NCI-H1105 treated with DMSO at 0.1 percent for 48 hours (cell line): ENCODE measurements around the gene LCK.
"Not testable (repeated sequence)": the region's sequence is repeated elsewhere in the genome, so short reads cannot be mapped to it uniquely, and the experiment has no call there.

Source experiments
- DNase-seq: peaks from one replicate; lab custom pipeline; 2025; lab: John Stamatoyannopoulos, UW

Gene LCK

DNA sequence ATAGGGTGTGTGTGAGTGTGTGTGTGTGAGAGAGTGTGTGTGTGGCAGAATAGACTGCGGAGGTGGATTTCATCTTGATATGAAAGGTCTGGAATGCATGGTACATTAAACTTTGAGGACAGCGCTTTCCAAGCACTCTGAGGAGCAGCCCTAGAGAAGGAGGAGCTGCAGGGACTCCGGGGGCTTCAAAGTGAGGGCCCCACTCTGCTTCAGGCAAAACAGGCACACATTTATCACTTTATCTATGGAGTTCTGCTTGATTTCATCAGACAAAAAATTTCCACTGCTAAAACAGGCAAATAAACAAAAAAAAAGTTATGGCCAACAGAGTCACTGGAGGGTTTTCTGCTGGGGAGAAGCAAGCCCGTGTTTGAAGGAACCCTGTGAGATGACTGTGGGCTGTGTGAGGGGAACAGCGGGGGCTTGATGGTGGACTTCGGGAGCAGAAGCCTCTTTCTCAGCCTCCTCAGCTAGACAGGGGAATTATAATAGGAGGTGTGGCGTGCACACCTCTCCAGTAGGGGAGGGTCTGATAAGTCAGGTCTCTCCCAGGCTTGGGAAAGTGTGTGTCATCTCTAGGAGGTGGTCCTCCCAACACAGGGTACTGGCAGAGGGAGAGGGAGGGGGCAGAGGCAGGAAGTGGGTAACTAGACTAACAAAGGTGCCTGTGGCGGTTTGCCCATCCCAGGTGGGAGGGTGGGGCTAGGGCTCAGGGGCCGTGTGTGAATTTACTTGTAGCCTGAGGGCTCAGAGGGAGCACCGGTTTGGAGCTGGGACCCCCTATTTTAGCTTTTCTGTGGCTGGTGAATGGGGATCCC, 22.5 kb downstream of the LCK start:
- peak; percentile 50 for DNase-seq

DNA sequence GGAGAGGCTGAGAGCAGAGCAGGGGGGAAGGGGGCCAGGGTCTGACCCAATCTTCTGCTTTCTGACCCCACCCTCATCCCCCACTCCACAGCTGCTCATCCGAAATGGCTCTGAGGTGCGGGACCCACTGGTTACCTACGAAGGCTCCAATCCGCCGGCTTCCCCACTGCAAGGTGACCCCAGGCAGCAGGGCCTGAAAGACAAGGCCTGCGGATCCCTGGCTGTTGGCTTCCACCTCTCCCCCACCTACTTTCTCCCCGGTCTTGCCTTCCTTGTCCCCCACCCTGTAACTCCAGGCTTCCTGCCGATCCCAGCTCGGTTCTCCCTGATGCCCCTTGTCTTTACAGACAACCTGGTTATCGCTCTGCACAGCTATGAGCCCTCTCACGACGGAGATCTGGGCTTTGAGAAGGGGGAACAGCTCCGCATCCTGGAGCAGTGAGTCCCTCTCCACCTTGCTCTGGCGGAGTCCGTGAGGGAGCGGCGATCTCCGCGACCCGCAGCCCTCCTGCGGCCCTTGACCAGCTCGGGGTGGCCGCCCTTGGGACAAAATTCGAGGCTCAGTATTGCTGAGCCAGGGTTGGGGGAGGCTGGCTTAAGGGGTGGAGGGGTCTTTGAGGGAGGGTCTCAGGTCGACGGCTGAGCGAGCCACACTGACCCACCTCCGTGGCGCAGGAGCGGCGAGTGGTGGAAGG, 23.7 kb downstream of the LCK start:
- DNase-seq = no peak

DNA sequence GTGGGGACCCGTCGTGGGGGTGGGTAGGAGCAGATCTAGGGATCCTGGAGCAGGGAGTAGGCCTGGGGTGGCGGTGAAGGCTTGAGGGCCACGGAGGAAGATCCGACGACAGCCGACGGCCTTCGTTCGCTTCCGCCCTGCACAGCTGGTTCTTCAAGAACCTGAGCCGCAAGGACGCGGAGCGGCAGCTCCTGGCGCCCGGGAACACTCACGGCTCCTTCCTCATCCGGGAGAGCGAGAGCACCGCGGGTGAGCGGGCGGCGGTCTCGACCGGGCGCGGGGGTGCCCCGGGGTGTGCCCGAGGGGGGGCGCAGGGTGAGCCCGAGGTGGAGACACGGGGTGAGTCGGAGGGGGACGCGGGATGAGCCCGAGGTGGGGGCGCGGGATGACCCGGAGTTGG, 24.4 kb downstream of the LCK start:
- no peak for DNase-seq

DNA sequence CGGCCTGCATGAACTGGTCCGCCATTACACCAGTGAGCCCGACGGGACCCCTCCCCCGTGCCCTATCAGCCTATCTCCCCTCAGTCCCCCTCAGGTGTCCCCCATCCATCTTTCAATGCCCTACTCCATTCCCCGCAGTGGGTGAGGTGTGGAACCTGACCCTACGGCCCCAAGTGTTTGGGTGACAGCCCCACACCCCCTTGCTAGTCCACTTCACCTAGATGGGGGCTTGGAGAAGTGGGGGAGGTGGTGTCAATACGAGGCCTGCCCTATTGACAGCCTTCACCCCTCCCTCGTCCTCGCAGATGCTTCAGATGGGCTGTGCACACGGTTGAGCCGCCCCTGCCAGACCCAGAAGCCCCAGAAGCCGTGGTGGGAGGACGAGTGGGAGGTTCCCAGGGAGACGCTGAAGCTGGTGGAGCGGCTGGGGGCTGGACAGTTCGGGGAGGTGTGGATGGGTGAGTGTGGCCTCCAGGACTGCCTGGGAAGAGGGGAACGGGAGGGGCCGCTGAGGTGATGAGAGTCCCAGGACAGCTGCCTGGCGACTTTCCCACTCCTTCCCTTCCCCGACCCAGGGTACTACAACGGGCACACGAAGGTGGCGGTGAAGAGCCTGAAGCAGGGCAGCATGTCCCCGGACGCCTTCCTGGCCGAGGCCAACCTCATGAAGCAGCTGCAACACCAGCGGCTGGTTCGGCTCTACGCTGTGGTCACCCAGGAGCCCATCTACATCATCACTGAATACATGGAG, 25.1 kb downstream of the LCK start:
- DNase-seq = no peak

DNA sequence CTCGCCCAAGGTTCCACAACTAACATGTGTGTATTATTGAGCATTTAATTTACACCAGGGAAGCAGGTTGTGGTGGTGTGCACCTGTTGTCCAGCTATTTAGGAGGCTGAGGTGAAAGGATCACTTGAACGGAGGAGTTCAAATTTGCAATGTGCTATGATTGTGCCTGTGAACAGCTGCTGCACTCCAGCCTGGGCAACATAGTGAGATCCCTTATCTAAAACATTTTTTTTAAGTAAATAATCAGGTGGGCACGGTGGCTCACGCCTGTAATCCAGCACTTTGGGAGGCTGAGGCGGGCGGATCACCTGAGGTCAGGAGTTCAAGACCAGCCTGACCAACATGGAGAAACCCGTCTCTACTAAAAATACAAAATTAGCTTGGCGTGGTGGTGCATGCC, 33.7 kb downstream of the LCK start:
- DNase-seq = not testable (repeated sequence)

DNA sequence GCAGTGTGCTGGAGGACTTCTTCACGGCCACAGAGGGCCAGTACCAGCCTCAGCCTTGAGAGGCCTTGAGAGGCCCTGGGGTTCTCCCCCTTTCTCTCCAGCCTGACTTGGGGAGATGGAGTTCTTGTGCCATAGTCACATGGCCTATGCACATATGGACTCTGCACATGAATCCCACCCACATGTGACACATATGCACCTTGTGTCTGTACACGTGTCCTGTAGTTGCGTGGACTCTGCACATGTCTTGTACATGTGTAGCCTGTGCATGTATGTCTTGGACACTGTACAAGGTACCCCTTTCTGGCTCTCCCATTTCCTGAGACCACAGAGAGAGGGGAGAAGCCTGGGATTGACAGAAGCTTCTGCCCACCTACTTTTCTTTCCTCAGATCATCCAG, 34.6 kb downstream of the LCK start:
- DNase-seq = no peak

DNA sequence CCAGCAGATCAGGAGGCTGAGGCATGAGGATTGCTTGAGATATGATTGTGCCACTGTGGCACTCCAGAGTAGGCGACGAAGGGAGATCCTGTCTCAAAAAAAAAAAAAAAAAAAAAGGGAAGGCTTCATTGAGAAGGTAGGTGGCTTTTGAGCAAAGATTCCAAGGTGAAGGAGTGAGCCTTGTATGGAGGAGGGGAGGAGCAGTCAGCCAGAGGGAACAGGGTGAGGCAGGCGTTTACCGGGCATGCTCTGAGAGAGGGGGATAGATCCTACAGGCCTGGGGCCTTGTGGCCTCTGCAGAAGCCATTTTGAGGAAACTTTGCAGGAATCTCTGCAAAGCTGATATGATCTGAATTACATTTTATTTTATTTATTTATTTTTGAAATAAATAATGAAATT, 35.7 kb downstream of the LCK start:
- no peak for DNase-seq

DNA sequence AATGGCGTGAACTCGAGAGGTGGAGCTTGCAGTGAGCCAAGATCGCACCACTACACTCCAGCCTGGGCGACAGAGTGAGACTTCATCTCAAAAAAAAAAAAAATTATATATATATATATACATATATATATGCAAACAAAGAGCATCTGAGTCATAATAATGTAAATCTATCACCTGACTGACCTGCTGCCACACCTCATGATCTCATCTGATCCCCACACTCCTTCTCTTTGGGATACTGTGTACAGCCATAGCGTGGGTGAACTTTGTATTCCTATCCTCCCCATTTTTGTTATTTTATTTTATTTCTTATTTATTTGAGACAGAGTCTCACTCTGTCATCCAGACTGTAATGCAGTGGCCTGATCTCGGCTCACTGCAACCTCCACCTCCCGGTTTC, 38.2 kb downstream of the LCK start:
- DNase-seq = no peak

DNA sequence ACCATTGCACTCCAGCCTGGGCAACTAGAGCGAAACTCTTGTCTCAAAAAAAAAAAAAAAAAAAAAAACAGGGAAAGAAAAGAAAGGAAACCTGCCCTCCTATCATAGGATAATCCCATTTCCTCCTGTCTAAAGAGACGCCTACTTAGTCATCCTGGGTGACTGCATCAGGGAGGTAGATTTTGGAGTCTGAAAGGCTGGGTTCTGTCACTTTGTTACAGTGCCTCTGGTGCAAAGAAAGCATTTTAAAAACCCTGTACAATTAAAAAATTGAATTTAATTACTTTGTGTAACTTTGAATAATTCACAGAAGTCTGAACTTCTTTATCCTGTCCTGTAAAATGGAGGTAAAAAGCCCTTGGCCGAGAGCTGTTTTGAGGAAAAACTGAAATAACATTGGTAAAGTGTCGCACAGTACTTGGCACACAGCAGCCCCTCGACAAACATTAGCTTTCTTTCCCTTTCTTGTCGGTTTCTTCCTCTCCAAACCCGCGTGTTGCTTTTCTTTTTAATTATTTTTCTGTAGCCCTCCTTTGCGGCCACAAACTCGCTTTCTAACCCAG, 40.2 kb downstream of the LCK start:
- DNase-seq = no peak

DNA sequence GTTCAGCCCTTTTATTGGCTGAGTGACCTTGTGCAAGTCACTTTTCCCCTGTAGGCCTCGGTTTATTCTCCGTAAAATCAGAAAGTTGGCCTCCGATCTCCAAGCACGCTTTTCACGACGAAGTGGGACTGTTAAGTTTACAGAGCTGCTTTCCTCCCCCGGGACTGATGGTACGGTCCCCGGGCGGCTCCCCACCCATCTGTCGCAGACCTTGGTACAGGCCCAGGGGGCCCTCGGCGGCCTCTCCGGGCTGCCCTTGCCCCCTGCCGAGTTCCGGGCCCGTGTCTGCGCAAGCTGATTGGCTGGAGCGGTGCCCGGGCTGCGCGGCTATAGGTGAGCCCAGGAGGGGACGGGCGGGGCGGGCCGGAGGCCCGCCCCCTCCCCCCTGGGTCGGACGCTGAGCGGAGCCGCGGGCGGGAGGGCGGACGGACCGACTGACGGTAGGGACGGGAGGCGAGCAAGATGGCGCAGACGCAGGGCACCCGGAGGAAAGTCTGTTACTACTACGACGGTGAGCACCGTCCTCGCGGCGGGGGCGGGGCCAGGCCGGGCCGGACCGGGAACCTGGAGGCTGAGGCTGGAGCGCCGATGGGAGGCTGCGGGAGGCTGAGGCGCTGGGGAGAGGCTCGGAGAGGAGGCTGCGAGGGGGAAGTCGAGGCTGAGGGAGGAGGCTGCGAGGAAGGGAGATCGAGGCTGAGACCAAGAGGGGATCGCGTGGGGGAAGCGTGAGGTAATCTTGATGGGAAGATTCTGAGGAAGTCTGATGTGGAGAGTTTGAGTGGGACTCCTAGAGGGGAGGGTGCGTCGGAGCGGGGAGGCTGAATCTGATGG, 40.9 kb downstream of the LCK start, which contains the start of gene HDAC1:
HDAC1 (plus strand) TSS at position 376 of the 831 bp plus-strand sequence; CDS start at position 463, 87 bp downstream.
- peak; percentile 94 for DNase-seq

DNA sequence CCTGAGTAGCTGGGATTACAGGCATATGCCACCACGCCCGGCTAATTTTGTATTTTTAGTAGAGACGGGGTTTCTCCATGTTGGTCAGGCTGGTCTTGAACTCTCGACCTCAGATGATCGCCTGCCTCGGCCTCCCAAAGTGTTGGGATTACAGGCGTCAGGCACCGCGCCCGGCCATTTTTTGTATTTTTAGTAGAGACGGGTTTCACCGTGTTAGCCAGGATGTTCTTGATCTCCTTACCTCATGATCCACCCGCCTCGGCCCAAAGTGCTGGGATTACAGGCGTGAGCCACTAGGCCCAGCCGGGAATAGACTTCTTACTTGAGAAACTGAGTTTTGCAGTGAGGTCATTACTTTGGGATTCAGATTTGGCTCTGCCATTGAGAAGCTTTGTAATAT, 47.1 kb downstream of the LCK start:
- not testable (repeated sequence) for DNase-seq

DNA sequence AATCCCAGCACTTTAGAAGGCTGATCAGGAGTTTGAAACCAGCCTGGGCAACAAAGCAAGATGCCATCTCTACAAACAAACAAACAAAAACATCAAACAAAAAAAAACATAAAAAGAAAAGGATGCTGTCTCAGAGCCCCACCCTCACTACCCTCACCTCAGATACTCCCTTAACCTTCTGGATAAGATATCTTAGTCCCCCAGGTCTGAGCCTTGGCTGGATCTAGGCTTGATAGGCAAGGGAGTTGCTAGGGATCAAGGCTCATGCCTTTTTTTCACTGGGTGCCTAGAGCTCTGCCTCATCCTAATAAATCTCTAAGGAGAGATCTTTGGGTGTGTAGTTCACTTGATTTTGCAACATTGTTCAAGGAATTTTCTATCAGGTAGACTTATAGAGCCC, 48.3 kb downstream of the LCK start:
- DNase-seq = no peak

DNA sequence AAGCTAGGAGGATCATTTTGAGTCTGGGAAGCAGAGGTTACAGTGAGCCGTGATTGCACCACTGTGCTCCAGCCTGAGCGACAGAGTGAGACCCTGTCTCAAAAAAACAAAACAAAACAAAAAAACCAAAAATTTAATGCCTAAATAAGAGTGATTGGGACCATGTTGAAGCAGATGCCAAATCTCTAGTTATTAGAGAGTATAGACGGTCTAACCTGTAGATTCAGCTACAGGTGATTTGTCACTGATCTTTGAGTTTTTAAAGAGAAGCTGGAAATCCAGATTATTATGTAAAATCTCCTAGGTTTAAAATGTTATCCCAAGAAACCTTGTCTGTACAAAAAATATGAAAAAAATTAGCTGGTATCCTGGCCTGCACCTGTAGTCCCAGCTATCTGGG, 52.3 kb downstream of the LCK start:
- no peak for DNase-seq

DNA sequence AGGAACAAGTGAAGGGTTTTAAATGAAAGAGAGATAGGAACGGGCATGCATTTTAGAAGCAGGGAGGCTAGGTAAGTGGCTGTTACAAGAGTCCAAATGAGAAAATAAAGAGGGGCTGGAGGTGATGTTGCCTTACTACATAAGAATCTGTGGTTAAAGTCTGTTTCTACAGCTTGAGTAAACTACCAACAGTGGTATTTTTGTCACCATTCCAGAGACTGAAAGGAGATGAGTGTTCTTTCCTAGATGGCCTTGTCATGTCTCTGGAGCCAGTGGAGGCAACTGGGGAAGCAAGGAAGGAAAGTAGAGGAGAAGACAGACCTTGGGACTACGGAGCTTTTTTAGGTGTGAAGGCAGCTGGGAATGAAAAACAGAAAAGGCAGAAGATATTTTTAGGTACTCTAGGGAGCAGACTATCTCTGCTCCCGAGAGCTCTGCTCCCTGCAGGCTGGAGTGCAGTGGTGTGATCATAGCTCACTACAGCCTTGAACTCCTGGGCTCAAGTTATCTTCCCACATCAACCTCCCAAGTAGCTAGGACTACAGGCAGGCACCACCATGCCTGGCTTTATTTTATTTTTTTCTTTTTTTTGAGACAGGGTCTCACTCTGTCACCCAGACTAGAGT, 53.0 kb downstream of the LCK start:
- no peak for DNase-seq

DNA sequence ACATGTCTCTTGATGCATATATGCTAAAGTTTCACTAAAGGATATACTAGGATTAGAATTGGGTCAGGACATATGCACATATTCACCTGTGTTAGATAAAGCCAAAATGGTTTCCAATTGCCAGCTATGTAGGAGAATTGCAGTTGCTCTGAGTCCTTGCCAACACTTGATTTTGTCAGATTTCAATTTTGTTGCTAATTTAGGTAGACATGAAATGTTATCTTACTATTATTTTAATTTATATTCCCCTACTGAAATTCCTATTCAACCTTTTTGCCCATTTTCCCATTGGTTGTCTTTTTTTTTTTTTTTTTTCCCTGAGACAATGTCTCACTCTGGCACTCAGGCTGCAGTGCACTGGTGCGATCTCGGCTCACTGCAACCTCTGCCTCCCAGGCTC, 54.2 kb downstream of the LCK start:
- DNase-seq = no peak

DNA sequence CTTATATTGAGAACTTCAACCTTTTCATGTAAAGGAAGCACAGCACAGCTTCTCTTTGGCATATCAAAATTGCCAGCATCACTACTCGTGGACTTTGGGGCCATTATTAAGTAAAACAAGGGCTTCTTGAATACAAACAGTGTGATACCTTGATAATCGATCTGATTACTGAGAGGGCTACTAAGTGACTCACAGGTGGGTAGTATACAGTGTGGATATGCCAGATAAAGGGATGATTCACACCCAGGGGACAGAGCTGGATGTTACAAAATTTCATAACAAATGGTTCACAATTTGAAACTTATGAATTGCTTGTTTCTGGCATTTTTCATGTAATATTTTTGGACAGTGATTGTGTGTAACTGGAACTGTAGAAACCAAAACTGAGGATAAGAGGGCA, 56.3 kb downstream of the LCK start:
- no peak for DNase-seq

DNA sequence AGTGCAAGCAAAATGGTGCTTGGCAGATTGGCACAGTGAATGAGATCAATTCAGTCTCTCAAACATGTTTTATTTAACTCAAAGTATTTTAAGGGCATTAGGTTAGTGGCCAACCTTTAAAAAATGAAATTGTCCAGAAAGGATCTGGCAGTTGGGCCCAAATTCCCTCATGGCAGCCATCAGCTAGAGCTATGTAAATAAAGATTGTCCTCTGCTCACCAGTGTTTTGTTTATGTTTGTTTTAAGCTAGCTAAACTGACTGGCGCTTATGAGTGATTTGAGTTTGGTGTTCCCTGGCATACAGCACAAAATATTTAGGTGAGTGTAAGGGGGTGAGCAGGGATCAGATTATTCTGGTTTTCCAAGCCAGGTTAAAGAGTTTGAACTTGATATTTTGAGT, 58.9 kb downstream of the LCK start:
- DNase-seq = no peak

DNA sequence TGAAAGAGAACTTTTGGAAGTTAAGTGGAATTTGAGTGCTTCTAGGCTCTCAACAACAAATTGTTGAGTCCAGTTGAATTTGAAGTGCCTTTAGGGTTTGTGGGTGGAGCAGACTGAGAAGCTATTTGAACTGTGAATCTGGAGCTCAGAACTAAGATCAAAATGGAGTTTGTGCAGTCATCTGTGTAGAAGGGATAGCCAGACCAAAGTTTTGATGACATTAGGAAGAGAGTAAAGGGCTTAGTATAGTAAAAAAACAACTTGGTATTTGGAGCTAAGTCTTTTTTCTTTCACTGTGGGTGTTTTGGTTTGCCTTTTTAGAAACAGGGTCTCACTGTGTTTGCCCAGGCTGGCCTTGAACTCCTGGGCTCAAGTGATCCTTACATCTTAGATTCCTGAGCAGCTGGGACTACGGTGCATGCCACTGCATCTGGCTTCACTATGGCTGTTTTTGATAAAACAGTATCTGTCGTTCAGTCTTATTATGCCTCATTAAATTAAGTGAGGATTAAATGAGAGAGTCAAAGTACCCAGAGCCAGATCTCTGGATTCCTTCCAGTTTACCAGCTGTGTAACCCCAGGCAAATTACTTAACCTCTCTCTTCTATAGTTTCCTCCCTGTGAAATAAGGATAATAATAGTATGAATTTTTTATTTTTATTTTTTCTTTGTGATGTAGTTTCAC, 60.8 kb downstream of the LCK start:
- DNase-seq = no peak

DNA sequence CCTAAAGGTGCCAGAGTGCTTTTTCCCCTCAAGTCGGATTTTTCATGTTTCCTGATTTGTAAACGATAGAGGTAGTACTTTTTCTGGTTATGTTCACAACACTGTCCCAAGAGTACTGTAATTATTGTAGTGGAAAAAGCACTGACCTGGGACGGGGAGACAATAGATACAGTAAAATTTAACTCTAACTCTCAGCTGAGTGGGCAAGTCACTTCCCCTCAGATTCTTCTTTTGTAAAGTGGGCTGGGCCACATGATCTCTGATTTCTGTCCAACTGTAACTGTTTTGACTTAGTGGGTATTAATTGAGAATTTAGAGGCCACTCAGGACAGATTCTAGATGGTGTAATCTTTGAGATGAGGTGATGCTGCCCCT, 65.8 kb downstream of the LCK start:
- no peak for DNase-seq

DNA sequence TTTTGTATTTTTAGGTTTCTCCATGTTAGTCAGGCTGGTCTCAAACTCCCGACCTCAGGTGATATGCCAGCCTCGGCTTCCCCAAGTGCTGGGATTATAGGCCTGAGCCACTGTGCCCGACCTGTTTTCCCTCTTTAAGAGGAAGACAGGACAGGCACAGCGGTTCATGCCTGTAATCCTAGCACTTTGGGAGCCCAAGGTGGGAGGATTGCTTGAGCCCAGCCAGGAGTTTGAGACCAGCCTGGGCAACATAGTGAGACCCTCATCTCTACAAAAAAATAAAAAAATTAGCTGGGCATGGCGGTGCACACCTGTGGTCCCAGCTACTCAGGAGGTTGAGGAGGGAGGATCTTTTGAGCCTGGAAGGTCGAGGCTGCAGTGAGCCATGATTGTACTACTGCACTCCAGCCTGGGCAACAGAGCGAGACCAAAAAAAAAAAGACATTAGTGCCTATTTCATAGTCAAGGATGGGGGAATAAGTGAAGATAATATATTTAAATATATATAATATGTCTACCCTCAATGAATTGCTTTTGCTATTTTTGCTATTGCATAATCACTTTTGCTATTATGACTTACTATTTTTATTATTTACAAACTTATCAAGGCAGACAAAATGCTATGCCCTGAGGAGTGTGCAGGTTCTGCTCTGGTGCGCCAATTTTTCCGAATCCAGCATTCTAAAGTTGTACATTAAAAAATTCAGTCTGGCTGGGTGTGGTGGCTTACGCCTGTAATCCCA, 67.2 kb downstream of the LCK start:
- no peak for DNase-seq
